Measurements from ENCODE around the gene HINT3. TPM values are rescaled to one million over a fixed set of nuclear protein-coding genes. Genes with fewer than 3 reads are reported as not detected.

The HINT3 gene
- total and polyA plus RNA-seq, 2 donors (not counting 3 experiments of a cell fraction or from before 2014, with no cell fraction given) = 1.8 to 8.4 TPM

- DNase-seq (ENCODE audit: low read depth, low spot score) = no peak
- ChIA-PET CTCF (interaction anchor here (1.1 to 7.0 kb wide), 3 partner anchors 10 to 154 kb away, joined by 3 to 86 read pairs (median 16); partner anchors contain the start of genes HINT3 and NCOA7), POLR2A (no interaction called here)
- peaks cover 40% of the 10 kb centered on the region for H3K4me1 ChIP-seq (ENCODE audit: control insufficient read depth, extremely low read depth, insufficient read depth, low read length)
- H3K9me1 ChIP-seq (replicated peaks; ENCODE audit: control insufficient read depth, extremely low read depth, insufficient read depth, low read length) = no peaks in the 10 kb centered on the region
- no peak for FAIRE-seq
- TF ChIP-seq, protein P1, sequence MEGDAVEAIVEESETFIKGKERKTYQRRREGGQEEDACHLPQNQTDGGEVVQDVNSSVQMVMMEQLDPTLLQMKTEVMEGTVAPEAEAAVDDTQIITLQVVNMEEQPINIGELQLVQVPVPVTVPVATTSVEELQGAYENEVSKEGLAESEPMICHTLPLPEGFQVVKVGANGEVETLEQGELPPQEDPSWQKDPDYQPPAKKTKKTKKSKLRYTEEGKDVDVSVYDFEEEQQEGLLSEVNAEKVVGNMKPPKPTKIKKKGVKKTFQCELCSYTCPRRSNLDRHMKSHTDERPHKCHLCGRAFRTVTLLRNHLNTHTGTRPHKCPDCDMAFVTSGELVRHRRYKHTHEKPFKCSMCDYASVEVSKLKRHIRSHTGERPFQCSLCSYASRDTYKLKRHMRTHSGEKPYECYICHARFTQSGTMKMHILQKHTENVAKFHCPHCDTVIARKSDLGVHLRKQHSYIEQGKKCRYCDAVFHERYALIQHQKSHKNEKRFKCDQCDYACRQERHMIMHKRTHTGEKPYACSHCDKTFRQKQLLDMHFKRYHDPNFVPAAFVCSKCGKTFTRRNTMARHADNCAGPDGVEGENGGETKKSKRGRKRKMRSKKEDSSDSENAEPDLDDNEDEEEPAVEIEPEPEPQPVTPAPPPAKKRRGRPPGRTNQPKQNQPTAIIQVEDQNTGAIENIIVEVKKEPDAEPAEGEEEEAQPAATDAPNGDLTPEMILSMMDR (IDR thresholded peaks at IDR 0.05; ENCODE audit: extremely low read depth in 1 of 2, insufficient read depth in 1 of 2, low read depth in 1 of 2, low read length in 2 of 2) = no peak
- TF ChIP-seq POLR2A (IDR thresholded peaks at IDR 0.05; ENCODE audit: low read depth, low read length) (no peak), GATA2 (IDR thresholded peaks at IDR 0.05; ENCODE audit: insufficient read depth, insufficient read length, low read depth, low read length) (no peak), MAX (IDR thresholded peaks at IDR 0.05; ENCODE audit: insufficient read depth, insufficient read length) (no peak), POLR2AphosphoS5 (IDR thresholded peaks at IDR 0.05; ENCODE audit: insufficient read depth, low read depth, low read length) (no peak), MYC (IDR thresholded peaks at IDR 0.05; ENCODE audit: low read depth, low read length) (no peak), EZH2 (IDR thresholded peaks at IDR 0.05; ENCODE audit: borderline replicate concordance, low read depth, low read length, severe bottlenecking) (no peak)
- intact Hi-C loops (cut with micrococcal nuclease) (loop anchor here (2.0 kb wide), 1 partner anchor 36 kb away; no protein-coding TSS in a partner anchor), dilution Hi-C loops (cut with MboI; ENCODE audit: extremely low pct_ligation_motif_present, low sequenced_read_pairs) (no loop called here)
- H4K20me1 ChIP-seq (replicated peaks; ENCODE audit: control insufficient read depth, extremely low read depth, insufficient read depth, low read length) = no peaks in the 10 kb centered on the region
- H3K4me3 ChIP-seq (replicated peaks in 1 of 3; ENCODE audit: insufficient read depth in 1 of 3, low read depth in 1 of 3, low read length in 3 of 3) = no peak overlapping the region
- H3K36me3 ChIP-seq (ENCODE audit: control insufficient read depth in 2 of 2, extremely low read depth in 1 of 2, insufficient read depth in 2 of 2, low read length in 2 of 2) = no peaks in the 10 kb centered on the region
- no peaks in the 10 kb centered on the region for H3K9me3 ChIP-seq (replicated peaks; ENCODE audit: control insufficient read depth, insufficient read depth, low read length)
- no peaks in the 10 kb centered on the region for H3K79me2 ChIP-seq (ENCODE audit: control insufficient read depth, insufficient read depth, low read length)
- peak overlapping the region; percentile 54 for H3K4me2 ChIP-seq (ENCODE audit: insufficient read depth, low read length)
- no peak overlapping the region for H2AFZ ChIP-seq (ENCODE audit: low read depth, low read length)
- H3K27ac ChIP-seq (ENCODE audit: insufficient read depth, low read depth, low read length) = peak overlapping the region; percentile 89
- H3K9ac ChIP-seq (replicated peaks; ENCODE audit: extremely low read depth, insufficient read depth, low read length) = no peak overlapping the region
- BruUV-seq (replicated peaks) = TSS peak; percentile 56
- no peaks in the 10 kb centered on the region for H3K27me3 ChIP-seq (ENCODE audit: control insufficient read depth in 2 of 2, insufficient read depth in 2 of 2, low read length in 2 of 2)
Measured at GRCh38 chr6:125944896-125945295, 11.7 kb upstream of the HINT3 start.

Data from endothelial cell of umbilical vein (primary cell).